ENCODE results near the gene KPNA1.

Gene KPNA1

GRCh38 chr3:122514123-122515019 is at the start of gene KPNA1:
Gene KPNA1 (minus strand): TSS chr3:122514939. CDS start chr3:122496565, 18,374 bp downstream.
- peak; percentile 83 for DNase-seq (ENCODE audit: low read depth)

- DNase-seq (ENCODE audit: low read depth): peak; percentile 86
These were observed 49.6 kb upstream of the KPNA1 start, which contains the start of the genes DTX3L and PARP9 for GRCh38 chr3:122564155-122564912. Gene DTX3L (plus strand): TSS chr3:122564338. CDS start chr3:122564427, 89 bp downstream. Gene PARP9 (minus strand): TSS chr3:122564300. CDS start chr3:122559620, 4,680 bp downstream.

GRCh38 chr3:122563717-122564025 is 48.9 kb upstream of the KPNA1 start:
- DNase-seq (ENCODE audit: low read depth): no peak

DNA sequence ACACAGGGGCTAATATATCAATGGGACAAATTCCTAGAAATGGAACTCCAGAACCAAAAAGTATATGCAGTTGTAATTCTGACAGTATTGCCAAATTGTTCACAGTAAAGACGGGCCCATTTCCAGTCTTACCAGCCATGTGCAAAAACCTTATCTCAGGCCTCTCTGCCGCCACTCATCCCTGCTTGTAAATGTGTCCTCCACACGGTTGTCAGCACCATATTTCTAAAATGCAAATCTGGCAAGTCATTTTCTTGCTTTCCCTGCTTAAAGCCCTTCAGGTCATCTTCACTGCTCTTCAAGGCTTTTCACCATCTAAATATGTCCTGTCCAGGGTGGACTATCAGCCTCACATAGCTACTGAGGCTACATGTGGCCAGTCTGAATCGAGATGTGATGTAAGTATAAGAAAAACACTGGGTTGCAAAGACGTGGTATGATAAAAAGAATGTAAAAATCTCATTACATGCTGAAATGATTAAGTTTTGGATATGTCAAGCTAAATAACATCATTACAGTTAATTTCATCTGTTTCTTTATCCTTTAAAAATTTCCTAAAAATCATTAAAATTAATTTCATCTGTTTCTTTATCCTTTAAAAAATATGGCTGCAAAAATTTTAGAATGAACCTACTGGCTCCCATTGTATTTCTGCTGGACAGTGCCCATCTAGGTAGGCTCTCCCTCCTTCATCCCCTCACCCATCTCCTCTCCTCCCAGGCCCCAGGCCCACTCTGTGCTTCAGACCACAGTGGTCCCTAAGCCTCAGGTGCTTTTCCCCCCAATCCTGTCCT is 48.4 kb upstream of the KPNA1 start:
- no peak for DNase-seq (ENCODE audit: low read depth)

DNA sequence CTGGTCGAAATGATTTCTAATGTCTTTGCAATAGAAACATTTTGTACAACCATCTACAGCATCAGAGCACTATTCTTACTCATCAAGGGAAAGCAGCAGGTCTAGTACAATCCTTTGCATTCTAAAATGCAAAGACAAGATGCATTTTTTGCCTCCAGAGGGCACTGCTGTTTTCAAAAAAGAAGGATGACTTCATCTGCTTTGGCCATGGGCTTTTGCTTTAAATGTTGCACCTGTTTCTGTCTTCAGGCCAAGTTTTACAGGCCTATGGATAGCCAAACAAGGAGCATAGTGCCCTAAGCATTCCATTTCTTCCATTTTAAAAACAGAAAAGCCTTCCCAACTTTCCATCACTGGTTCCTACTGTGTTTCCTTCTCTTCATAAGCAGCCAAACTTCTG is 45.9 kb upstream of the KPNA1 start:
- peak; percentile 50 for DNase-seq (ENCODE audit: low read depth)

- DNase-seq (ENCODE audit: low read depth): no peak
These were observed 45.2 kb upstream of the KPNA1 start for GRCh38 chr3:122559906-122560305.

GRCh38 chr3:122558605-122559004 is 43.9 kb upstream of the KPNA1 start:
- no peak for DNase-seq (ENCODE audit: low read depth)

GRCh38 chr3:122557356-122557755 is 42.6 kb upstream of the KPNA1 start:
- DNase-seq (ENCODE audit: low read depth): no peak

DNA sequence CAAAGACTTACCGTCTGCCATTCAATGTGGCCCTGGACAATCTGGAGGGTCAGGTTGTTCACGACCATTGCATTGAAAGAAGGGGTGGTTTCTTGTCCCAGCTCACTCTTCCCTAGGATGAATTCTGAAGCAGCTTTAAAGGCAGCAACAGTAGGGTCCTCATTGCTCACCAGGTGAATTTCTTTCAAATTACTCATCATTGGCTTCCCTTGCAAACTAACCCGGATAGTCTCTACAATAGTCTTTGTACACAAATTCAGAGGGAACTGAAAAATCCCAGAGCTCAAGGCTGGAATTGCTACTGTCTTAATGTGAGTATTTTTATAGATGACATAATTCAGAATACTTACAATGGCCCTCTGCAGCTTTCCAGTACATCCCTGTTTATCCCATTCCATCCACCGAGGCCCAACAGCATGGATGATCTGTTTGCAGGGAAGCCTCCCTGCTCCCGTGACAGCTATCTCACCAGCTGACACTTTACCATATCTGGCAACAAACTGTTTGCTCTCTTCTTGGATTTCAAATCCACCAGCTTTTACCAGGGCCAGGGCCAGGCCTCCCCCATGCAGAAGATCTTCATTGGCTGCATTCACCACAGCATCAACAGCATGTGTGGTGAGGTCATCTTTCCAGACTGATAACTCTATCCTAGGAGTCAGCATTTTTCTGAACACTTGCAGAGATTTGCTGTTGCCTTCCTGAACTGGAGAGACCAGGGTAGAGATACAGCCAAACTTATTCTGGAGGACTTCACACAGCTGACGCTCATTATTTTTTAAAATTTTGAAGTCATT is 40.7 kb upstream of the KPNA1 start:
- no peak for DNase-seq (ENCODE audit: low read depth)

- DNase-seq (ENCODE audit: low read depth): no peak
These were observed 38.4 kb upstream of the KPNA1 start for GRCh38 chr3:122553171-122553570.

- DNase-seq (ENCODE audit: low read depth): no peak
These were observed 33.9 kb upstream of the KPNA1 start for GRCh38 chr3:122548619-122549018.

- no peak for DNase-seq (ENCODE audit: low read depth)
These were observed 33.3 kb upstream of the KPNA1 start for GRCh38 chr3:122548076-122548475.

DNA sequence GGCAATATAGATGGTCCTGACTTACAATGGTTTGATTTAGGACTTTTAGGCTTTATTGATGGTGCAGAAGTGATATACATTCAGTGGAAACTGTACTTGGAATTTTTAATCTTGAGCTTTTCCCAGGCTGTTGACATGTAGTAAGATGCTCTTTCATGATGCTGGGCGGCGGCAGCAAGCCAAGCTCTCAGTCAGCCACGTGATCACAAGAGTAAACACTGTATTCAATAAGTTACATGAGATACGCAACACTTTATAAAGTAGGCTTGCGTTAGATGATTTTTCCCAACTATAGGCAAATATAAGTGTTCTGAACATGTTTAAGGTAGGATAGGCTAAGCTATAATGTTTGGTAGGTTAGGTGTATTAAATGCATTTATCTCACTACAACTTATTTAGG is 31.4 kb upstream of the KPNA1 start:
- no peak for DNase-seq (ENCODE audit: low read depth)

- DNase-seq (ENCODE audit: low read depth): no peak
These were observed 24.3 kb upstream of the KPNA1 start for GRCh38 chr3:122538956-122539490.

GRCh38 chr3:122536632-122537001 is 21.9 kb upstream of the KPNA1 start:
- no peak for DNase-seq (ENCODE audit: low read depth)

DNA sequence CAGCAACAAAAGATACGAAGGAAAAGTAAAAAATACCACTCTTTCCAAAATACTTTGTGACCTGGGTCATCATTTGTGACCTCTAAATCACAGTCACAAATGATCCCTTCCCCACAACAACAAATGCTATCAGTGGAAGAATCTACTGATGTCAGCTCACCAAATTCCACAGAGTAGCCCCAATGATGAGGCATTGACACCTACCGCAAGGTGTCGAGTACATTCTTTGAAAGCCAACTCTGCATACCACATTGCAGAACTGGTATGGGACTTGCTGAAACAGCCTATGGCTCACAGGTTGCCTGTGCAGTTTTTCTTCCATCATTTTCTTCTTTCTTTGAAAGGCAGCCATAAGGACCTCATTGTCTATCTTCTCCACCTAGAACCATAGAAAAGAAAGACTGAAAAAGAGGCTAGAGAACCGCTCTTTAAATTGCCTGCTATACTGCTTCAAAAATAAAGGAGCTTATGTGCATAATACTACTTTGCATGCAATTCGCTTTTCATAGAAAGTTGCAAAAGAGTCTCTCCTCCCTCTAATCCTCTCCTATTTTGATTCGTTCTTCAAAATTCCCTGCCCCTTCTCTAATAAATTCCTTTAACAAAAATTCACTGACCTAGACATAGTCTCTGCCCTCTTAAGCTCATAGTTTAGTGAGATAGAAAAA is 21.4 kb upstream of the KPNA1 start:
- DNase-seq (ENCODE audit: low read depth): no peak

GRCh38 chr3:122533931-122534334 is 19.2 kb upstream of the KPNA1 start:
- peak; percentile 17 for DNase-seq (ENCODE audit: low read depth)

GRCh38 chr3:122533480-122533879 is 18.7 kb upstream of the KPNA1 start:
- no peak for DNase-seq (ENCODE audit: low read depth)

- DNase-seq (ENCODE audit: low read depth): no peak
These were observed 15.4 kb upstream of the KPNA1 start for GRCh38 chr3:122530164-122530563.

GRCh38 chr3:122523317-122523716 is 8.6 kb upstream of the KPNA1 start:
- no peak for DNase-seq (ENCODE audit: low read depth)

DNA sequence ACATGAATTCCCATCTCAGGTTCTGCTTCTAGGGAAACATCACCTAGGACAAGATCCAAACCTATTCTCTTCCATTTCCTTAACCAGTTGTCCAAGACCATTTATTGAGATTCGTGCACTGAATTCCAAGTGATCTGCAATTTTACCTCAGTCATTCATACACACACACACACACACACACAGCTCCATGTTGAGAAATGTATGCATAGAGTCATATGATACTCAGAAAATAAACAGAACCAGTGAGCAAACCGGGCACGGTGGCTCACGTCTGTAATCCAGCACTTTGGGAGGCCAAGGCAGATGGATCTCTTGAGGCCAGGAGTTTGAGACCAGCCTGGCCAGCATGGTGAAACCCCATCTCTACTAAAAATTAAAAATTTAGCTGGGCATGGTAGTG is 6.1 kb upstream of the KPNA1 start:
- no peak for DNase-seq (ENCODE audit: low read depth)

Measured in stimulated activated CD4-positive, alpha-beta T cell treated with anti-CD3 and anti-CD28 coated beads, Interleukin-2, amount 100 ng/mL, for 4 hours (primary cell).